Activated T-helper 1 cell treated with Interleukin-2 at 50 U/mL for 16 hours (primary cell): Measurements from ENCODE around the gene CYP27C1.
"Not testable (repeated sequence)": the region's sequence is repeated elsewhere in the genome, so short reads cannot be mapped to it uniquely, and the experiment has no call there.

ENCODE experiments used
- DNase-seq: peaks from one replicate; pipeline ENCODE4 v3.0.0-alpha.2; 2020; ENCODE audit warnings: low read depth

CYP27C1 gene

DNA sequence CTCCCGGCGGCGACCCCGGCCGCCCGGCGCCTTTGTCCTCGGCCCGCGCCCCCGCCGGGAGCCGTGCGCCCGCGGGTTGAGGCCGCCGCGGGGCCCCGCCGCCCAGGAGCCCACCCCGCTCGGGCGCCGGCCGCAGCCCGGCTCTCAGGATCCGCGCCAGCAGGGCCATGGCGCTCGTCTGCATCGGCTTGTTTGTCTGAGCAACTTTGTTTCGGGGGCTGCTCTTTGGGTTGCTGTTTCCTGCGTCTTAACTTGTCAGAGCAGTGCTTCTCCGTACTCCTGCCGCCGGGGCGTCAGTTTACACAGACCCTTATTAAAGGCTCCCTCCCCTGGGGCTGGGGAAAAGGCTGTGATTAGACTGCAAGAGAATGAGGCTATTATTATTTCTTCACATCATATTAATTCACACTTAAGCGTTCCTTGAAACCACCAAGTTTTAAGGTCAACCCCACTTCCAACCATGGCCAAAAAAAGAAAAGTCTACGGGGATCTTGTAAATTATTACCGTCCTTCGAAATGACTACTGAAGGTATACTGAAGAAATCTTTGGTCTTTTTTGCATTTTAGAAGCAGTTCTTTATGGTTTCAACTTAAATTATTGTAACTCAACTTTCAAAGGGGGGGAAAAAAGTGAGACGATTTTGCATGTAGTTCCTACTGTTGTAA is at the start of gene CYP27C1:
CYP27C1 (minus strand) TSS at position 198 of the 666 bp plus-strand sequence; CDS start at position 169, 29 bp downstream.
- DNase-seq: no peak

- no peak for DNase-seq
Measured at GRCh38 chr2:127261804-127262406, 41.8 kb upstream of the CYP27C1 start.

DNA sequence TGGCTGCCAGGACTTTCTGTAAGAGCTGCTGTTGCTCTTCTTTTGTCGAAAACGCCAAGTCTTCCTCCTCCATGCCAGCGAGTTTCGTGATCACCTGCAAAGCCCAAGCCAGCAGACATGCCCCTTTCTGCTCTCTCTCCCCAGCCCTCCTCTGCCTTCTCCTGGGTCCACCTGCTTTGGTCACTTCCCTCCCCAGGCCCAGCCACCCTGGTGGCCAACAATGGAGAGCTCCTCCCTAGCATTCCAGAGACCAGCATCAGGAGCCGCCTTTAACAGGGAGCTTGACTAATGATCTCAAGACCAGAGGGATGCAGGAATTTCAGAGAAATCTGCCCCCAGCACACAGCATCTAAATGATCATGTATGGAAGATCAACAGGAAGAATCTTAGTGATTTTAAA is 39.3 kb upstream of the CYP27C1 start:
- no peak for DNase-seq

DNA sequence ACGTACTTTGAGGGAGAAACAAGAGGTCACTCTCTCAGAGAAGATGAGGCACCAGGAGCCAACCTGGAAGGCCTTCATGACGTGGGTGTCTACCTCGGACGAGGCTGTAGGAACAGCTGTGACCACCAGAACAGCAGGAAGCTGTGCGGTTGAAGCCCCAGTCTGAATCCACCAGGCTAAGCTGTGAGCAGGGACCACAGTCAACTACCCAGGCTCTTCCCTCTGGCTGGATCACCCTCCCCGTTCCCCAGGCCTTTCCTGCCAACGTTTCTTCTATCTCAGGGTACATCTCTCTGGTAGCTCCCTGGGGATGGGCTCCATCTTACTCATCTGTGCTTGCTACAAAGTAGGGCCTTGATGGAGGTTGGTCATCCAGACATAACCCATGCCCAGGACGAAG is 36.8 kb upstream of the CYP27C1 start:
- DNase-seq: no peak

- DNase-seq: no peak
Measured at GRCh38 chr2:127256381-127256780, 36.3 kb upstream of the CYP27C1 start.

DNA sequence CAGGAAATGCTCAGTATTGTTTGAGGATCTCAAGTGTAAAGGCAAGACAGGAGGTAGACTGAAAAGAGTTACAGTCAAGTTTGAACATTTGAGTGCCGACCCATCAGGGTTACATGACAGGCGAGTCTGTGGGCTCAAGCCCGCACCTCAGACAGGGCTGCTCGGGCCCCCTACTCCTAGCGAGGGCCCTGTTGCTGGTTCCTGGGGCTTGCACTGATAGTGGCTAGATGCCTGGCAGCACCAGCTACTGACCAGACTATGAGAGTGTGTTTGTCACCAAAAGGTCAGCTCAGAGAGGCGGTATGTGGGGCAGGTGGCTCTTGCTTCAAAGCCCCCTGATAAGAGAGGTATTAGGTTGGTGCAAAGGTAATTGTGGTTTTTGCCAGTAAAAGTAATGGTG is 35.6 kb upstream of the CYP27C1 start:
- no peak for DNase-seq

DNA sequence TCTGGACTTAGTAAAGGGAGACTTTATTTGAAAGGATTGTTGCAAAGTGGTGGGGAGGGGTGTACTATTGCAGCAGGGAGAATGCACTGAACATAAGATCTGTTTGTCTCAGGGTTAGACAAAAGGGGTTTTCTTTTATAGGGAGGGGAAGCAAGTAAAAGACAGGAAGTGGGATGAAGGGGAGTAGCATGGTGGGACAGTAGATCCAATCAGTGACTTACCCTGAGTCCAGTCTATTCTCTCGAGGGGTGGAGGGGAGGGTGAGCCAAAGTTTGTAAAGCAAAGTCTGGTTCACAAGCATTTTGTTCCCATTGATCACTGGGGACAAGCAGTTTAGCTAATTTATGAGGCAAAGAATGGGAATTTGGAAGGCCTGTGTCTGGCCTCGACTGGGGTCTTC is 35.0 kb upstream of the CYP27C1 start:
- DNase-seq: no peak

GRCh38 chr2:127254386-127254981 is 34.4 kb upstream of the CYP27C1 start:
- DNase-seq: no peak

GRCh38 chr2:127241184-127241583 is 21.1 kb upstream of the CYP27C1 start:
- not testable (repeated sequence) for DNase-seq

- DNase-seq: no peak
Measured at GRCh38 chr2:127239395-127239794, 19.3 kb upstream of the CYP27C1 start.

DNA sequence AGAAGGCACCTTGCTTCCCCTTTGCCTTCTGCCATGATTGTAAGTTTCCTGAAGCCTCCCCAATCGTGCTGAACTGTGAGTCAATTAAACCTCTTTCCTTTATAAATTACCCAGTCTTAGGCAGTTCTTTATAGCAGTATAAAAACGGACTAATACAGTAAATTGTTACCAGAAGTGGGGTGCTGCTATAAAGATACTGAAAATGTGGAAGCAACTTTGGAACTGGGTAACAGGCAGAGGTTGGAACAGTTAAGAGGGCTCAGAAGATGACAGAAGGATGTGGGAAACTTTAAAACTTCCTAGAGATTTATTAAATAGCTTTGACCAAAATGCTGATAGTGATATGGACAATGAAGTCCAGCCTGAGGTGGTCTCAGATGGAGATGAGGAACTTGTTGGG is 17.7 kb upstream of the CYP27C1 start:
- not testable (repeated sequence) for DNase-seq

GRCh38 chr2:127235082-127235702 is 15.1 kb upstream of the CYP27C1 start:
- DNase-seq: no peak

GRCh38 chr2:127233710-127234109 is 13.6 kb upstream of the CYP27C1 start:
- DNase-seq: no peak

DNA sequence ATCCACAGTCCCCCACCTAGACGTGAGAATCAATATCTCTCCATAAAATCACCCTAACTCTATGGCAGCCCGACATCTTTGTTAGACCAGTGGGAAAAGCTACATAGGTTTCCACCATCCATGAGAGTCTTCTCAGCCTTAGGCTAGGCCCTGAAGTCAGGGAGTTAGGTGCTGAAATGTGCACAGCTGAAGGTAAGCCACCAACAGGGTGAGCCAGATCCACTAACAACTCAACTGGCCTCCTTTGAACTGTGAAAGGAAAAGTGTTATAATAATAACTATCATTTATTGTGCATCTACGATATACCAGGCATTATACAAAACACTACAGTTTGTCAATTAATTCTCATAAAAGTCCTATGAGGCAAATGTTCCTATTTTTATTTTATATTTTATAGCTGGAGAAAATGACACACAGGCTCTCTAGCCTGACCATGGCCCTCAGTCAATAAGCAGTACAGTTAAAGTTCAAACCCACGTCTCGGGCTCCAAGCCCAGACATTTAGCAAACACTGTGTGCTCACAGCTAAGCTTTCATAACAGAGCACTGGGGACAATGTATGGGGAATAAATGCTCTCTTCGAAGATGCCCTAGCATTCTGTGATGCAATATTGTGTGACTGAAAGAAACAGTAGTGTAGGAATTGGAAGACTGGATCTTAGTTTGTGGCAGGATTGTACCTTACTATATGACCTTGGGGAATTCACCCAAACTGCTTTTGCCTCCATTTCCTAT is 11.2 kb upstream of the CYP27C1 start:
- DNase-seq: no peak

- no peak for DNase-seq
Measured at GRCh38 chr2:127229555-127229954, 9.5 kb upstream of the CYP27C1 start.

DNA sequence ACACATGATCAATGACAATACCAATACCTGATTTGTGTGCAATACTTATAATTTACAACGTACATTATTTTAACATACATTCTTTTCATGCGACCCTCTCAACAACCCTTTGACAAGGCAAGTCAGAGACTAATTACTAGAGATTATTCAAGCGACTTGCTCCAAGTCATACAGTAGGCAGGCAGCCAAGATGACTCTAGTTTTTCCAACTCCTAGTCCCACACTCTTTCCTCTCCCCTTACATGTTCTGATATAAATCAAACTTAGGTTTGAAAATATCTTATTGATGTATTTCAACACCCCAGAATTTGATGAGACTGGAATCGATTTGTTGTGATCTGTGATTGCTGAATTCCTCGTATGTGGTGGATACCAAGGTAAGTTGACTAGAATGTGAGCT is 8.0 kb upstream of the CYP27C1 start:
- DNase-seq: no peak

GRCh38 chr2:127227264-127227660 is 7.2 kb upstream of the CYP27C1 start:
- DNase-seq: not testable (repeated sequence)

DNA sequence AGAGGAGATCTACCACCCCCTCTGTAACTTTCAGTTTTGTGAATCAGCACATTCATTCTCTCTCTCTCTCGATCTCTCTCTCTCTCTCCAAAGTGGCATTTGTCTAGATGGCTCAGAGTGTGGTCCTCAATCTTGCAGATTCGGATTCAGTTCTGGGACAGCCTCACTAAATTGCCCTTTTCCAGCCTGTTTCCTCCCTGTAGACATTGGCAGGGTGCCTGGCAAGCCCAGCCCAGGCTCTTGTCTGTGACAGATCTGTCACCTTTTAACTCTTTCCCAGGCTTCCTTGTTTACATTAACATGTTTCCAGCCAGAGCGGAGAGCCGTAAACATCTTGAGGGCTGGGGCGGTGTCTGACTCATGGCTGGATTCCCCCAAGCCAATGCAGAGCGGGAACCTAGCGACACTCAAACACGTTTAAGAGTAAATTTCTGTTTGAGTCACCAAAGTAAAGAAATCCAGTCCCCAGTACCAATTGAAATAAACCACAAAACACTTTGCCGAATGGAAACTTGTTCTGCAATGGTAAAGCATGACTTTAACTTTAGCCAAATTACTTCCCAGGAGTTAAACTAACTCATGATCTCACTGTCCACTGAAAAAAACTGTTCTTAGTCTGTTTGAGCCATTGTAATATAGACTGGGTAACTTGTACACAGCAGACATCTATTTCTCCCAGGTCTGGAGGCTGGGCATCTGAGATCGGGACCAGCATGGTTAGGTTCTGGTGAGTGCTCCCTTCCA is 6.6 kb upstream of the CYP27C1 start:
- DNase-seq: no peak

DNA sequence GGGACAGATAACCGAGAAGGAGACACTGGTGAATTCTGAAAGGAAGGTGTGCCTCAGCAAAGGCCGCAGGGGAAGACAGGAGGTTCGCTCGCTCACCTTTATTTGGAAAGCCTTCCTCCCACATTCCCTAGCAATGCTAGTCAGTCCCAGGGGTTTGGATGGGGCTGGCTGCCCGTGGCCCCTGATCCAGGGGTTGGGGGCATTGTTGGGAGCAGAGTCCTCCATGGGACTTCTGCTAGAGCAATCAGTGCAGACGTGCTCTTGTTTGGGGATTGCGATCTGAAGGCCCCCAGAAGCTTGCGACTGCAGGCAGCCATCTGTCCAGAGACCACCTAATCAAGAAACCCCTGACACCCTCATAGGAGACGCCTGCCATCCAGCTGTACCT is 6.0 kb upstream of the CYP27C1 start:
- DNase-seq: no peak

GRCh38 chr2:127225186-127225960 is 5.3 kb upstream of the CYP27C1 start:
- no peak for DNase-seq

GRCh38 chr2:127224135-127224534 is 4.0 kb upstream of the CYP27C1 start:
- not testable (repeated sequence) for DNase-seq
